Caco-2 (cell line): ENCODE results near the gene POLR3B. TPM values are rescaled to one million over a fixed set of nuclear protein-coding genes. Genes with fewer than 3 reads are reported as not detected.

Source experiments
- BruUV-seq: library from RNA; stranded (reverse); fragments of 400-500 nt; replicated peaks from 2 replicates; lab custom pipeline; 2021; lab: Mats Ljungman, UMichigan
- CTCF ChIA-PET: fragments of 300-600 bp; sonication (Branson Sonifier 250); formaldehyde crosslinking; loops from one replicate; lab custom pipeline; 2022; ENCODE audit warnings: antibody characterized with exemption; lab: Charles Lee
- POLR2A ChIA-PET: fragments of 300-600 bp; sonication (Branson Sonifier 250); formaldehyde crosslinking; loops from one replicate; lab custom pipeline; 2022; ENCODE audit warnings: antibody characterized with exemption; lab: Charles Lee
- DNase-seq, 2 experiments: peaks; one replicate each; pipeline versions ENCODE4 v3.0.0 to v3.0.0-alpha.2; 2020 to 2022
- H3K27me3 ChIP-seq: replicated peaks from 2 replicates; pipeline ENCODE4 v1.6.0; 2011; ENCODE audit warnings: low read length; ENCODE audit not compliant: control insufficient read depth, insufficient read depth
- H3K36me3 ChIP-seq: 2 replicates; pipeline ENCODE4 v1.5.1; 2011; ENCODE audit warnings: low read length; ENCODE audit not compliant: control insufficient read depth, insufficient read depth
- H3K4me1 ChIP-seq: fragments of 250-450 bp; sonication (Bioruptor Pico); 2 replicates; pipeline ENCODE4 v1.5.1; 2020; ENCODE audit warnings: mild to moderate bottlenecking
- H3K4me3 ChIP-seq: 2 replicates; pipeline ENCODE4 v1.5.1; 2011; ENCODE audit warnings: low read depth, mild to moderate bottlenecking, control low read depth, low read length
- H3K9me3 ChIP-seq: fragments of 250-450 bp; sonication (Bioruptor Pico); 2 replicates; pipeline ENCODE4 v1.5.1; 2020; ENCODE audit warnings: mild to moderate bottlenecking, moderate library complexity
- H3K27ac Mint-ChIP-seq: one replicate; pipeline ENCODE4 v1.8.0; 2022; ENCODE audit warnings: mixed read lengths; ENCODE audit not compliant: unreplicated experiment
- H3K27me3 Mint-ChIP-seq: one replicate; pipeline ENCODE4 v1.8.0; 2022; ENCODE audit warnings: mixed read lengths; ENCODE audit not compliant: insufficient read depth, unreplicated experiment
- H3K36me3 Mint-ChIP-seq: one replicate; pipeline ENCODE4 v1.8.0; 2022; ENCODE audit warnings: mild to moderate bottlenecking, mixed read lengths; ENCODE audit not compliant: insufficient read depth, unreplicated experiment
- H3K4me1 Mint-ChIP-seq: one replicate; pipeline ENCODE4 v1.8.0; 2022; ENCODE audit warnings: low read depth, mixed read lengths; ENCODE audit not compliant: unreplicated experiment
- H3K4me3 Mint-ChIP-seq: one replicate; pipeline ENCODE4 v1.8.0; 2022; ENCODE audit warnings: mild to moderate bottlenecking, moderate library complexity, mixed read lengths; ENCODE audit not compliant: unreplicated experiment
- H3K9me3 Mint-ChIP-seq: one replicate; pipeline ENCODE4 v1.8.0; 2022; ENCODE audit warnings: mixed read lengths; ENCODE audit not compliant: unreplicated experiment
- intact Hi-C: fragments of 100-400 bp; cut with micrococcal nuclease; formaldehyde crosslinking; loops from one replicate; pipeline ENCODE4 v1.10.0; 2022; ENCODE audit not compliant: unreplicated experiment
- total RNA-seq: library from RNA; stranded (reverse); gene quantifications from 2 replicates; pipeline ENCODE4 v1.2.3, GENCODE V29; 2022
- TF ChIP-seq, protein P1 (sequence below), 2 experiments: fragments of 200-600 bp in 1 of 2; IDR thresholded peaks; 1 replicate in 1 of 2; 2 replicates in 1 of 2; pipeline versions ENCODE4 v1.5.1 to v1.8.0; 2011 to 2022; ENCODE audit warnings: antibody characterized with exemption in 1 of 2, control low read depth in 1 of 2, inconsistent platforms in 1 of 2, low read depth in 1 of 2, low read length in 1 of 2, mild to moderate bottlenecking in 1 of 2, moderate library complexity in 1 of 2; ENCODE audit not compliant: insufficient read depth in 1 of 2, severe bottlenecking in 1 of 2, unreplicated experiment in 1 of 2

POLR3B gene
- total RNA-seq, 1 experiment from 2014 or later: 13.9 TPM

DNA sequence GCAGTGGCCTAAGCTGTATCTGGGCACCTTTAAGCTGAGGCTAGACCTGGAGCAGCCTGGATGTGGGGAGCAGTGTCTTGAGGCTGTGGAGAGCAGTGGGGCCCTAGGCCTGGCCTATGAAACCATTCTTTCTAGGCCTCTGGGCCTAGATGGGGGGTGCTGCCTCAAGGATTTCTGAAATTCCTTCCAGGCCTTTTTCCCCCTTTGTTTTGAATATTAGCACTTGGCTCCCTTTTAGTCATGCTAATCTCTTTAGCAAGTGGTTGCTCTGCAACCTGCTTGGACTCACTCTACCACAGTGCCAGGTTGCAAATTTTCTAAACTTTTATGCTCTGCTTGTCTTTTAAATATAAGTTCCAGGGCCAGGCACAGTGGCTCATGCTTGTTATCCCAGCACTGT is 183.7 kb downstream of the POLR3B start:
- Histone ChIP-seq H3K27me3 (no peaks in the 10 kb centered on the region), H3K4me3 (no peak overlapping the region), H3K9me3 (no peaks in the 10 kb centered on the region), H3K4me1 (no peaks in the 10 kb centered on the region), H3K36me3 (no peaks in the 10 kb centered on the region)
- ChIA-PET CTCF (no interaction called here), POLR2A (no interaction called here)
- TF ChIP-seq, protein P1, sequence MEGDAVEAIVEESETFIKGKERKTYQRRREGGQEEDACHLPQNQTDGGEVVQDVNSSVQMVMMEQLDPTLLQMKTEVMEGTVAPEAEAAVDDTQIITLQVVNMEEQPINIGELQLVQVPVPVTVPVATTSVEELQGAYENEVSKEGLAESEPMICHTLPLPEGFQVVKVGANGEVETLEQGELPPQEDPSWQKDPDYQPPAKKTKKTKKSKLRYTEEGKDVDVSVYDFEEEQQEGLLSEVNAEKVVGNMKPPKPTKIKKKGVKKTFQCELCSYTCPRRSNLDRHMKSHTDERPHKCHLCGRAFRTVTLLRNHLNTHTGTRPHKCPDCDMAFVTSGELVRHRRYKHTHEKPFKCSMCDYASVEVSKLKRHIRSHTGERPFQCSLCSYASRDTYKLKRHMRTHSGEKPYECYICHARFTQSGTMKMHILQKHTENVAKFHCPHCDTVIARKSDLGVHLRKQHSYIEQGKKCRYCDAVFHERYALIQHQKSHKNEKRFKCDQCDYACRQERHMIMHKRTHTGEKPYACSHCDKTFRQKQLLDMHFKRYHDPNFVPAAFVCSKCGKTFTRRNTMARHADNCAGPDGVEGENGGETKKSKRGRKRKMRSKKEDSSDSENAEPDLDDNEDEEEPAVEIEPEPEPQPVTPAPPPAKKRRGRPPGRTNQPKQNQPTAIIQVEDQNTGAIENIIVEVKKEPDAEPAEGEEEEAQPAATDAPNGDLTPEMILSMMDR (IDR thresholded peaks at IDR 0.05; ENCODE audit: insufficient read depth in 1 of 2, low read depth in 1 of 2, low read length in 1 of 2, severe bottlenecking in 1 of 2, unreplicated experiment in 1 of 2): no peak
- DNase-seq: no peak
- Mint-ChIP-seq H3K4me1 (no peaks in the 10 kb centered on the region), H3K36me3 (no peaks in the 10 kb centered on the region), H3K4me3 (no peak overlapping the region), H3K27me3 (no peaks in the 10 kb centered on the region), H3K27ac (no peak overlapping the region), H3K9me3 (peaks cover 19% of the 10 kb centered on the region)
- intact Hi-C loops: no loop called here
- BruUV-seq: no TSS peak

DNA sequence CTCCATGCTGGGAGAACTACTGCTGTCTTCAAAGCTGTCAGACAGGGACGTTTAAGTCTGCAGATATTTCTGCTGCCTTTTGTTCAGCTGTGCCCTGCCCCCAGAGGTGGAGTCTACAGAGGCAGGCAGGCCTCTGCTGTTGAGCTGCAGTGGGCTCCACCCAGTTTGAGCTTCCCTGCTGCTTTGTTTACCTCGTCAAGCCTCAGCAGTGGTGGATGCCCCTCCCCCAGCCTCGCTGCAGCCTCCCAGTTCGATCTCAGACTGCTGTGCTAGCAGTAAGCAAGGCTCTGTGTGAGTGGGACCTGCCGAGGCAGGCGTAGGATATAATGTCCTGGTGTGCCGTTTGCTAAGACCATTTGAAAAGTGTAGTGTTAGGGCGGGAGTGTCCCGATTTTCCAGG is 193.9 kb downstream of the POLR3B start:
- Mint-ChIP-seq H3K9me3 (peaks cover 19% of the 10 kb centered on the region), H3K27me3 (peaks cover 10% of the 10 kb centered on the region), H3K4me3 (no peak overlapping the region), H3K27ac (no peak overlapping the region), H3K4me1 (no peaks in the 10 kb centered on the region), H3K36me3 (no peaks in the 10 kb centered on the region)
- Histone ChIP-seq H3K4me3 (no peak overlapping the region), H3K27me3 (no peaks in the 10 kb centered on the region), H3K9me3 (0 out of 2 replicates have a peak, but pooled peaks cover 3% of the 10 kb centered on the region), H3K4me1 (no peaks in the 10 kb centered on the region), H3K36me3 (no peaks in the 10 kb centered on the region)
- BruUV-seq: no TSS peak
- ChIA-PET CTCF (no interaction called here), POLR2A (no interaction called here)
- intact Hi-C loops: no loop called here
- DNase-seq: no peak
- TF ChIP-seq, protein P1 (IDR thresholded peaks at IDR 0.05; ENCODE audit: insufficient read depth in 1 of 2, low read depth in 1 of 2, low read length in 1 of 2, severe bottlenecking in 1 of 2, unreplicated experiment in 1 of 2): no peak

DNA sequence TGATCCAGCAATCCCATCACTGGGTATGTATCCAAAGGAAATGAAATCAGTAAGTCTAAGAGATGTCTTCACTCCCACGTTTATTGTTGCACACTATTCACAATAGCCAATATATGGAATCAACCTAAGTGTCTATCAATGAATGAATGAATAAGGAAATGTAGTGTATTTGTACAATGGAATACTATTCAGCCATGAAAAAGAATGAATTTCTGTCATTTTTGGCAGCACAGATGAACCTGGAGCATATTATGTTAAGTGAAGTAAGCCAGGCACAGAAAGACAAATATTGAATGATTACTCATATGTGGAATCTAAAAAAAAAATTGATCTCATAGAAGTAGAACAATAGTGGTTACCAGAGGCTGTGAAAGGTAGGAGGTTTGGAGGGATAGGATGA is 194.7 kb downstream of the POLR3B start:
- Mint-ChIP-seq H3K27ac (no peak overlapping the region), H3K27me3 (peaks cover 10% of the 10 kb centered on the region), H3K4me3 (no peak overlapping the region), H3K4me1 (no peaks in the 10 kb centered on the region), H3K9me3 (peaks cover 19% of the 10 kb centered on the region), H3K36me3 (no peaks in the 10 kb centered on the region)
- no peaks in the 10 kb centered on the region for H3K4me1 ChIP-seq
- 0 out of 2 replicates have a peak, but pooled peaks cover 3% of the 10 kb centered on the region for H3K9me3 ChIP-seq
- no peak overlapping the region for H3K4me3 ChIP-seq
- TF ChIP-seq, protein P1 (IDR thresholded peaks at IDR 0.05; ENCODE audit: insufficient read depth in 1 of 2, low read depth in 1 of 2, low read length in 1 of 2, severe bottlenecking in 1 of 2, unreplicated experiment in 1 of 2): no peak
- H3K36me3 ChIP-seq: no peaks in the 10 kb centered on the region
- intact Hi-C loops: no loop called here
- CTCF ChIA-PET: no interaction called here
- POLR2A ChIA-PET: no interaction called here
- no peaks in the 10 kb centered on the region for H3K27me3 ChIP-seq
- DNase-seq: no peak
- no TSS peak for BruUV-seq

Other genes with a start within 250 kb of the POLR3B start
- 3.7 and 4.2 TPM in 2 replicates for gene NUAK1, start 218.8 kb upstream of the POLR3B start, total RNA-seq
- gene CKAP4, start 109.7 kb upstream of the POLR3B start, total RNA-seq: 60.8 and 63.1 TPM in 2 replicates
- gene TCP11L2, start 55.0 kb upstream of the POLR3B start, total RNA-seq: 7.7 and 11.8 TPM in 2 replicates
- not detected in 2 replicates for gene RFX4, start 225.3 kb downstream of the POLR3B start, total RNA-seq